ENCODE results near the gene OCA2. TPM values are rescaled to one million over a fixed set of nuclear protein-coding genes. Genes with fewer than 3 reads are reported as not detected.

The OCA2 gene
- total and polyA plus RNA-seq, 4 donors: 2.6 to 7.5 (median 3.2) TPM

GRCh38 chr15:27878841-27879240 lies 220.3 kb downstream of the OCA2 start:
- H3K4me1 ChIP-seq (ENCODE audit: control insufficient read depth, insufficient read depth, low read length): no peaks in the 10 kb centered on the region
- H3K27me3 ChIP-seq (ENCODE audit: control insufficient read depth, insufficient read depth, low read length): no peaks in the 10 kb centered on the region
- no peak overlapping the region for H3K27ac ChIP-seq (ENCODE audit: low read depth, low read length)
- H3K36me3 ChIP-seq (ENCODE audit: control insufficient read depth, insufficient read depth, low read length): no peaks in the 10 kb centered on the region
- no peak overlapping the region for H3K4me3 ChIP-seq (ENCODE audit: low read depth, low read length)
- no peak for DNase-seq (ENCODE audit: low read depth in 4 of 6, low spot score in 6 of 6)
- 71% methylated on average over 1 of the region's 5 CpGs for WGBS (ENCODE audit: insufficient coverage)
- H3K9me3 ChIP-seq (ENCODE audit: control insufficient read depth, insufficient read depth, low read length): no peaks in the 10 kb centered on the region

- no peak overlapping the region for H3K4me3 ChIP-seq (ENCODE audit: low read depth, low read length)
- no peaks in the 10 kb centered on the region for H3K4me1 ChIP-seq (ENCODE audit: control insufficient read depth, insufficient read depth, low read length)
- no peaks in the 10 kb centered on the region for H3K27me3 ChIP-seq (ENCODE audit: control insufficient read depth, insufficient read depth, low read length)
- no peak overlapping the region for H3K27ac ChIP-seq (ENCODE audit: low read depth, low read length)
- no peak for DNase-seq (ENCODE audit: low read depth in 4 of 6, low spot score in 6 of 6)
- no peaks in the 10 kb centered on the region for H3K9me3 ChIP-seq (ENCODE audit: control insufficient read depth, insufficient read depth, low read length)
- H3K36me3 ChIP-seq (ENCODE audit: control insufficient read depth, insufficient read depth, low read length): no peaks in the 10 kb centered on the region
Measured at GRCh38 chr15:27873828-27874227, 225.3 kb downstream of the OCA2 start.

GRCh38 chr15:27873039-27873438 lies 226.1 kb downstream of the OCA2 start:
- 66% methylated on average over 4 of the region's 7 CpGs for WGBS (ENCODE audit: insufficient coverage)
- H3K27ac ChIP-seq (ENCODE audit: low read depth, low read length): no peak overlapping the region
- H3K27me3 ChIP-seq (ENCODE audit: control insufficient read depth, insufficient read depth, low read length): no peaks in the 10 kb centered on the region
- no peaks in the 10 kb centered on the region for H3K4me1 ChIP-seq (ENCODE audit: control insufficient read depth, insufficient read depth, low read length)
- H3K4me3 ChIP-seq (ENCODE audit: low read depth, low read length): no peak overlapping the region
- peak in 2 of 6 donors; percentile 15 to 16 for DNase-seq (ENCODE audit: low read depth in 4 of 6, low spot score in 6 of 6)
- no peaks in the 10 kb centered on the region for H3K36me3 ChIP-seq (ENCODE audit: control insufficient read depth, insufficient read depth, low read length)
- no peaks in the 10 kb centered on the region for H3K9me3 ChIP-seq (ENCODE audit: control insufficient read depth, insufficient read depth, low read length)

GRCh38 chr15:27872355-27872754 lies 226.8 kb downstream of the OCA2 start:
- no peaks in the 10 kb centered on the region for H3K27me3 ChIP-seq (ENCODE audit: control insufficient read depth, insufficient read depth, low read length)
- no peak overlapping the region for H3K4me3 ChIP-seq (ENCODE audit: low read depth, low read length)
- no peaks in the 10 kb centered on the region for H3K4me1 ChIP-seq (ENCODE audit: control insufficient read depth, insufficient read depth, low read length)
- no peak for DNase-seq (ENCODE audit: low read depth in 4 of 6, low spot score in 6 of 6)
- no peaks in the 10 kb centered on the region for H3K9me3 ChIP-seq (ENCODE audit: control insufficient read depth, insufficient read depth, low read length)
- WGBS (ENCODE audit: insufficient coverage): 96% methylated on average over 5 of the region's 9 CpGs
- H3K27ac ChIP-seq (ENCODE audit: low read depth, low read length): no peak overlapping the region
- H3K36me3 ChIP-seq (ENCODE audit: control insufficient read depth, insufficient read depth, low read length): no peaks in the 10 kb centered on the region

GRCh38 chr15:27871902-27872260 lies 227.2 kb downstream of the OCA2 start:
- no peaks in the 10 kb centered on the region for H3K36me3 ChIP-seq (ENCODE audit: control insufficient read depth, insufficient read depth, low read length)
- no peak overlapping the region for H3K27ac ChIP-seq (ENCODE audit: low read depth, low read length)
- no peaks in the 10 kb centered on the region for H3K9me3 ChIP-seq (ENCODE audit: control insufficient read depth, insufficient read depth, low read length)
- H3K4me1 ChIP-seq (ENCODE audit: control insufficient read depth, insufficient read depth, low read length): no peaks in the 10 kb centered on the region
- no CpG with 5 or more reads among the region's 5 CpGs for WGBS (ENCODE audit: insufficient coverage)
- peak in 1 of 6 donors; percentile 65 for DNase-seq (ENCODE audit: low read depth in 4 of 6, low spot score in 6 of 6)
- H3K27me3 ChIP-seq (ENCODE audit: control insufficient read depth, insufficient read depth, low read length): no peaks in the 10 kb centered on the region
- no peak overlapping the region for H3K4me3 ChIP-seq (ENCODE audit: low read depth, low read length)

GRCh38 chr15:27871078-27871901 lies 227.8 kb downstream of the OCA2 start:
- no peaks in the 10 kb centered on the region for H3K4me1 ChIP-seq (ENCODE audit: control insufficient read depth, insufficient read depth, low read length)
- no peak for DNase-seq (ENCODE audit: low read depth in 4 of 6, low spot score in 6 of 6)
- 81% methylated on average over 15 of the region's 16 CpGs for WGBS (ENCODE audit: insufficient coverage)
- no peak overlapping the region for H3K4me3 ChIP-seq (ENCODE audit: low read depth, low read length)
- H3K9me3 ChIP-seq (ENCODE audit: control insufficient read depth, insufficient read depth, low read length): no peaks in the 10 kb centered on the region
- no peaks in the 10 kb centered on the region for H3K36me3 ChIP-seq (ENCODE audit: control insufficient read depth, insufficient read depth, low read length)
- no peak overlapping the region for H3K27ac ChIP-seq (ENCODE audit: low read depth, low read length)
- no peaks in the 10 kb centered on the region for H3K27me3 ChIP-seq (ENCODE audit: control insufficient read depth, insufficient read depth, low read length)

- Histone ChIP-seq H3K27ac (ENCODE audit: low read depth, low read length) (no peak overlapping the region), H3K4me3 (ENCODE audit: low read depth, low read length) (no peak overlapping the region), H3K9me3 (ENCODE audit: control insufficient read depth, insufficient read depth, low read length) (no peaks in the 10 kb centered on the region), H3K36me3 (ENCODE audit: control insufficient read depth, insufficient read depth, low read length) (no peaks in the 10 kb centered on the region), H3K4me1 (ENCODE audit: control insufficient read depth, insufficient read depth, low read length) (no peaks in the 10 kb centered on the region), H3K27me3 (ENCODE audit: control insufficient read depth, insufficient read depth, low read length) (no peaks in the 10 kb centered on the region)
- no peak for DNase-seq (ENCODE audit: low read depth in 4 of 6, low spot score in 6 of 6)
- 90% methylated on average over 6 of the region's 6 CpGs for WGBS (ENCODE audit: insufficient coverage)
Measured at GRCh38 chr15:27870320-27870719, 228.8 kb downstream of the OCA2 start.

GRCh38 chr15:27869697-27870281 lies 229.3 kb downstream of the OCA2 start:
- 88% methylated on average over 17 of the region's 17 CpGs for WGBS (ENCODE audit: insufficient coverage)
- Histone ChIP-seq H3K4me3 (ENCODE audit: low read depth, low read length) (no peak overlapping the region), H3K4me1 (ENCODE audit: control insufficient read depth, insufficient read depth, low read length) (no peaks in the 10 kb centered on the region), H3K27ac (ENCODE audit: low read depth, low read length) (no peak overlapping the region), H3K27me3 (ENCODE audit: control insufficient read depth, insufficient read depth, low read length) (no peaks in the 10 kb centered on the region), H3K36me3 (ENCODE audit: control insufficient read depth, insufficient read depth, low read length) (no peaks in the 10 kb centered on the region), H3K9me3 (ENCODE audit: control insufficient read depth, insufficient read depth, low read length) (no peaks in the 10 kb centered on the region)
- DNase-seq (ENCODE audit: low read depth in 4 of 6, low spot score in 6 of 6): peak in 1 of 6 donors; percentile 40

- no peak overlapping the region for H3K27ac ChIP-seq (ENCODE audit: low read depth, low read length)
- H3K9me3 ChIP-seq (ENCODE audit: control insufficient read depth, insufficient read depth, low read length): no peaks in the 10 kb centered on the region
- WGBS (ENCODE audit: insufficient coverage): 60% methylated on average over 5 of the region's 10 CpGs
- no peaks in the 10 kb centered on the region for H3K36me3 ChIP-seq (ENCODE audit: control insufficient read depth, insufficient read depth, low read length)
- no peaks in the 10 kb centered on the region for H3K27me3 ChIP-seq (ENCODE audit: control insufficient read depth, insufficient read depth, low read length)
- H3K4me1 ChIP-seq (ENCODE audit: control insufficient read depth, insufficient read depth, low read length): no peaks in the 10 kb centered on the region
- H3K4me3 ChIP-seq (ENCODE audit: low read depth, low read length): no peak overlapping the region
- DNase-seq (ENCODE audit: low read depth in 4 of 6, low spot score in 6 of 6): no peak
Measured at GRCh38 chr15:27868828-27869404, 230.2 kb downstream of the OCA2 start.

GRCh38 chr15:27867861-27868260 lies 231.3 kb downstream of the OCA2 start:
- Histone ChIP-seq H3K4me3 (ENCODE audit: low read depth, low read length) (no peak overlapping the region), H3K9me3 (ENCODE audit: control insufficient read depth, insufficient read depth, low read length) (no peaks in the 10 kb centered on the region), H3K4me1 (ENCODE audit: control insufficient read depth, insufficient read depth, low read length) (no peaks in the 10 kb centered on the region), H3K36me3 (ENCODE audit: control insufficient read depth, insufficient read depth, low read length) (no peaks in the 10 kb centered on the region), H3K27me3 (ENCODE audit: control insufficient read depth, insufficient read depth, low read length) (no peaks in the 10 kb centered on the region), H3K27ac (ENCODE audit: low read depth, low read length) (no peak overlapping the region)
- DNase-seq (ENCODE audit: low read depth in 4 of 6, low spot score in 6 of 6): peak in 1 of 6 donors; percentile 31
- 28% methylated on average over 3 of the region's 7 CpGs for WGBS (ENCODE audit: insufficient coverage)
